ENCODE data around the gene ESRRA.
"Not testable (repeated sequence)": the region's sequence is repeated elsewhere in the genome, so short reads cannot be mapped to it uniquely, and the experiment has no call there.

ESRRA gene

DNA sequence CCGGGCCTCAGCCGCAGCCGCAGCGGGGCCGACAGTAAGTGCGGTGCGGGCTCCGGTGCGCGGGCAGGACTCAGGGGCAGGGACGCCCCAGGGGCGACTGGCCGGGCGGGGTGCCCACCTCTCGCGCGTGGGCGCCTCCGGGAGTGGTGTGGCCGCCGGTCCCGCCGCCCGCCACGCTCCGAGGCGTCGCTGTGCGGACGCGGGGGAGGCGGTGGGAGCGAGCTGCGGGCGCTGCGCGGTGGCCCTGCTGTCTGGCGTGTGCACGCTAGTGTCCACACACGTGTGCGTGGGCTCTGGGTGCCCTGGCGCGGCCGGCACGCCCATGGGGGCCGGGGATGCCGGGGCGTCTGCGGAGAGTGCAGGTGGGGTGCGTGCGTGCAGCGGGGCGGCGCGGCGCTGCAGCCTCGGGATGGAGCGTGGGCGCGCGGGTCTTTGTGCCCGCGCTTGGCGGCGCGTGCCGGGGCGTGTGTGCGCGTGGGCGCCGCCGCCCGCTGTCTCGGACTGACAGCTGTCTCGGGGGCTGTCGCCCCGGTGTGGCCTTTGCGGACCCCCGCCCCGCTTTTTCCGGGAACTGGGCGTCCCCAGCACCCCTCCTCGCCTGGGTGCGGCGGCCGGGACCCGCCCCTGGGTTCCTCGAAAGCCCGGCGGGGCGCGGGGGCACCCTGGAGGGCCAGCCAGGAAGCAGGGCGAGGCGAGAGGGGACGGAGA, 13.4 kb upstream of the ESRRA start:
- DNase-seq (ENCODE audit: low read depth, low spot score): no peak

DNA sequence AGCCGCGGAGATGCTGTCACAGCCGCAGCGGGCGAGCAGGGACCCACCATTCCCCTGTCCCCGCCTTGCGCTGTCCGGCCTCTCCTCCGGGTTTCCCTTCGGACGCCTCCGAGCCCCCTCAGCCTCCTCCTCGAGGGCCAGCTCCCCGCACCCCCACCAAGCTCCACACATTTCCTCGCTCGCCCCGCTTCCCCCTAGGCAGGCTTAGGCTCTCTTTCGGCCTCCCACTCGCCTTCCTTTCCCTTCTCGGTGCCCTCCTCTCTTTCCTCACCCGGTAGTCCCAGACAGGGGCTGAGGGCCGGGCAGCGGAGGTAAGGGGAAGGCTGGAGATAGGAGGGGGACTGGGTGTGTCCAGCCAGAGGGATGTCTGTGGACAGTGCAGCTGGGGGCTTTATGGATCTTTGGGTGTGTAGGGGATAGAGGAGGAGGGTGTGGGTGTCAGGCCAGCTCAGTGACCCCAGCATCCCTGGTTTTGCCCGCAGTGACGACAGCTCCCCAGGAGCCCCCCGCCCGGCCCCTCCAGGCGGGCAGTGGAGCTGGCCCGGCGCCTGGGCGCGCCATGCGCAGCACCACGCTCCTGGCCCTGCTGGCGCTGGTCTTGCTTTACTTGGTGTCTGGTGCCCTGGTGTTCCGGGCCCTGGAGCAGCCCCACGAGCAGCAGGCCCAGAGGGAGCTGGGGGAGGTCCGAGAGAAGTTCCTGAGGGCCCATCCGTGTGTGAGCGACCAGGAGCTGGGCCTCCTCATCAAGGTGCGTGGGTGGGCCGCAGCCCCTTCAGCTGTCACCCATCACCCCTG, 12.7 kb upstream of the ESRRA start:
- no peak for DNase-seq (ENCODE audit: low read depth, low spot score)

DNA sequence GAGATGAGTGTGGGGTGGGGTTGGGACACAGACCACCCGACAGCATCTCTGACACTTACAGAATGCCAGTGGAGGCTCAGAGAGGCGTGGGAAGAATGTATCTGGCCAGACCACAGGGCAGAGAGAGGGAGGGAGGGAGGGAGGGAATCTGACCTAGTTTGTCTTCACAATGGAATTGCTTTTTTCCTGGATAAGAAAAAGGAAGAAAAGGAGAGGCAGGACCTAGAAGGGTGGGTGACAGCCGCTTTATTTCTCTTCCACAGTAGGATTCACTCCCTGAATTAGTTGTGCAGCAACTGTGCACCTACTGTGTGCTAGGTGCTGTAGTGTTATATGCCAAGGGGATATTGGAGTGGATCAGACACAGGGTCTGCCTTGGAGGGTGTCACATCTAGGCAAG, 10.6 kb upstream of the ESRRA start:
- no peak for DNase-seq (ENCODE audit: low read depth, low spot score)

DNA sequence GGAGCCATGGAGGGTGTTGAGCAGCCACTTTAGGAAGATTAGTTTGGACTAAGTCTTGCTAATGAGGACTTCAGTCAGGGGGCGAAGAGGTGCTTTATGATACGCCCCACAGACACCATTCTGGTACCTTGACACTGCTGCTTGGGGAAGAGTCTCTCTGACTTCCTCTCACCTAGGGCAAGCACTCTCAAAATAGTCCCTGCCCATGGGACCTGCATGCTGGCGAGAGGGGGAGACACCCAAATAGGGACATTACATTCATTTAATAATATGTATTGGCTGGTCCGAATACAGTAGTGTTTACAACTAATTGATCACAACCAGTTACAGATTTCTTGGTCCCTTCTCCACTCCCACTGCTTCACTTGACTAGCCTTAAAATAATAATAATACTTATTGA, 9.6 kb upstream of the ESRRA start:
- DNase-seq (ENCODE audit: low read depth, low spot score): no peak

DNA sequence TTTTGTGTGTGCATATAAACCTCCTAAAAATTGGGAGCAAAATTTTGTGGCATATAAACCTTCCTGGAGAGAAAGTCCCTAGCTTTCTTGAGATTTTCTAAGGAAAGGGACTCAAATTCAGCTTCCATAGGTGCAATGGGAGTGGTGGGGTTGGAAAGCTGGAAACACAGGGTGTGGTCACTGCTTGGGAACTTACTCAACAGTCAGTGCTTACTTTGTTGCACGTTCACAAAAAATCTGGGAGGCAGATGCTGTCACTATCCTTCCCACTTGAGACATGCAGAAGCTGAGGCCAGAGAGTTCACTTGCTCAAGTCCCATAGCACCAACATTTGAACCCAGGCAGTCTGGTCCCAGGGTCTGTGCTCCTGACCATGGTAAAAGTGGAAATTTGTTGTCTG, 9.1 kb upstream of the ESRRA start:
- DNase-seq (ENCODE audit: low read depth, low spot score): no peak

DNA sequence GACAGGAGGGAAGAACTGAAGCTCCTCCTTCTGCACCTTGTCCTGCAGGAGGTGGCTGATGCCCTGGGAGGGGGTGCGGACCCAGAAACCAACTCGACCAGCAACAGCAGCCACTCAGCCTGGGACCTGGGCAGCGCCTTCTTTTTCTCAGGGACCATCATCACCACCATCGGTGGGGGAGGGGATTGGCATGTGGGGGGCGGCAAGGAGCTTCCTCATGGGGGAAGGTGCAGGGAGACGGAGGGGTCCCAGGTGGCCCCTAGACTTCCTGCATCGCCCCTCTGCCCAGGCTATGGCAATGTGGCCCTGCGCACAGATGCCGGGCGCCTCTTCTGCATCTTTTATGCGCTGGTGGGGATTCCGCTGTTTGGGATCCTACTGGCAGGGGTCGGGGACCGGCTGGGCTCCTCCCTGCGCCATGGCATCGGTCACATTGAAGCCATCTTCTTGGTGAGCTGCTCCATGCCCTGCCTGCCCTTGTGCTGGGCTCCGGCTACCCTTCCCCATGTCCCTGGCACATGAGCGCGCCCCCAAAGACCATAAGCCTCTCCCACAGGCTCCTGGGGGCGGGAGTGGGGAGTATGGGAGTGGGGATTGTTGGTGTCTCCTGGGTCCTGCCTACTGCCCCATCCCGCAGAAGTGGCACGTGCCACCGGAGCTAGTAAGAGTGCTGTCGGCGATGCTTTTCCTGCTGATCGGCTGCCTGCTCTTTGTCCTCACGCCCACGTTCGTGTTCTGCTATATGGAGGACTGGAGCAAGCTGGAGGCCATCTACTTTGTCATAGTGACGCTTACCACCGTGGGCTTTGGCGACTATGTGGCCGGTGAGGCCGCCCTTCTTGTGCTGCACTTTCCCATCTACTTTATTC, 8.3 kb upstream of the ESRRA start:
- no peak for DNase-seq (ENCODE audit: low read depth, low spot score)

DNA sequence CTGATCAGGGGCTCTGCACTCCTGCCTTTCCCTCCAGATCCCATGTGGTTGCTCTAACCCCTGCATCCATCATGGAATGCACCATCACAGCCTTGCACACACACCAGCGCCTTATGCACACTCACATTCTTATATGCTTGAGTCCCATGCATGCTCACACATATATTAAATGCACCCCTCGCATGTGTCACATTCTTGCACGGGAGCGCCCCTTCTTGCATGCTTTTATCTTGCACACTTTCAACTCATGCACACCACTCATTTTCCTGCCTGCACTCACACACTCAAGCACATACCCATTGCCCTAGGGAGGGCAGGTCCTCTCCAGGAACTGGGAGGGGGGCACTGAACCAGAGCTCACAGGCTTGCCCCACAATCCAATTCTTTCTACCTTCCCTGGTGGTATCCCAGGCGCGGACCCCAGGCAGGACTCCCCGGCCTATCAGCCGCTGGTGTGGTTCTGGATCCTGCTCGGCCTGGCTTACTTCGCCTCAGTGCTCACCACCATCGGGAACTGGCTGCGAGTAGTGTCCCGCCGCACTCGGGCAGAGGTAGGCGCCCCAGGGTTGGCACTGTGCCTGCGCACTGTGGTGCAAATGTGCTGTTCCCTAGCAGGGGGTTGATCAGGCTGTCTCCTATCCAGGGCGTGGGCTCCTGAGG, 7.5 kb upstream of the ESRRA start:
- DNase-seq (ENCODE audit: low read depth, low spot score): no peak

DNA sequence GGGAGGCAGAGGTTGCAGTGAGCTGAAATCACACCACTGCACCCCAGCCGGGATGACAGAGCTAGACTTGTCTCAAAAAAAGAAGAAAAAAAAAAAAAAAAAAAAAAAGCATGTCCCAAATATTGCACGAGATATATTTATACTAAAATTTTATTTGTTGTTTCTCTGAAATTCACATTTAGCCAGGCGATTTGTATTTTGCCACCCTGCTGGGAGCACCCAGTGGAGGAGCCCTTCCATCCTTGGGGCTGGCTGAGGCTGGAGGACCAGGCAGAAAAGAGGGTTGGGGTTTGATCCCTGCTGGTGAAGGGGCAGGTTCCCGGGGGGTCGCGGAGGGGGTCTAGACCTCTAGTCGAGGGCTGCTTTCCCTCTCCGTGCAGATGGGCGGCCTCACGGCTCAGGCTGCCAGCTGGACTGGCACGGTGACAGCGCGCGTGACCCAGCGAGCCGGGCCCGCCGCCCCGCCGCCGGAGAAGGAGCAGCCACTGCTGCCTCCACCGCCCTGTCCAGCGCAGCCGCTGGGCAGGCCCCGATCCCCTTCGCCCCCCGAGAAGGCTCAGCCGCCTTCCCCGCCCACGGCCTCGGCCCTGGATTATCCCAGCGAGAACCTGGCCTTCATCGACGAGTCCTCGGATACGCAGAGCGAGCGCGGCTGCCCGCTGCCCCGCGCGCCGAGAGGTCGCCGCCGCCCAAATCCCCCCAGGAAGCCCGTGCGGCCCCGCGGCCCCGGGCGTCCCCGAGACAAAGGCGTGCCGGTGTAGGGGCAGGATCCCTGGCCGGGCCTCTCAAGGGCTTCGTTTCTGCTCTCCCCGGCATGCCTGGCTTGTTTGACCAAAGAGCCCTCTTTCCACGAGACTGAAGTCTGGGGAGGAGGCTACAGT, 6.1 kb upstream of the ESRRA start:
- DNase-seq (ENCODE audit: low read depth, low spot score): no peak

DNA sequence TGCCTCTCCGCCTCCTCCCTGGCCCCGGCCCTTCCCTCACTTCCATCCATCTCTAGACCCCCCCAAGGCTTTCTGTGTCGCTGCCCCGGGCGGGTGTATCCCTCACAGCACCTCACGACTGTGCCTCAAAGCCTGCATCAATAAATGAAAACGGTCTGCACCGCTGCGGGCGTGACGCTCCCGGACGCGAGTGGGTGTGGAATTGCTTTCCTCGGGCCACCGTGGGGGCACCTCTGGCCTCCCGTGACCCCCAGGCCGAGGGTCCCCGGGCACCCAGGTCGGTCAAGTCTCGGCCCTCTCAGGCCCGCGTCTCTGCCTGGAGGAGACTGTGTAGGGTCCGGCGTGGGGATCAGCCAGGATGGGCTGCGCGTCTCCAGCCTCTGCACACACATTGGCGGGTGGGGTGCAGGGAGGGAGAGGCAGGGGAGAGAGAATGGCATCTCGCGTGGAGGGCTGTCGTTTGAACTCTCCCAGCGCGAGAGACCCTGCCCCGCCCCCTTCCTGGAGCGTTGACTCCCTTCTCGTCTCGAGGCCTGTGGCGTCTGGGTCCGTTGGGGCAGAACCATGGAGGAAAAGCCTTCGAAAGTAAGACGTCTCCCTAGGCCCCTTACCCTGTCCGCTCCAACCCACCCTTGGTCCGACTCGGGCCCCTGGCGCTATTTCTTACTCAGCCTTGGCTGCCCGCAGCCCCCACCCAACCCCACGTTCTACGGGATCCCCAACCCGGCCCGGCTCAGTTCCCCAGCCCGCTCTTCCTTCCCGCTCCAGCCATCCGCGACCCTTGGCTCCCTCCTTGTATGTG, 5.3 kb upstream of the ESRRA start, which contains the start of gene CATSPERZ:
CATSPERZ (plus strand) TSS at position 512 of the 802 bp plus-strand sequence; CDS start at position 565, 53 bp downstream.
- DNase-seq (ENCODE audit: low read depth, low spot score): no peak

DNA sequence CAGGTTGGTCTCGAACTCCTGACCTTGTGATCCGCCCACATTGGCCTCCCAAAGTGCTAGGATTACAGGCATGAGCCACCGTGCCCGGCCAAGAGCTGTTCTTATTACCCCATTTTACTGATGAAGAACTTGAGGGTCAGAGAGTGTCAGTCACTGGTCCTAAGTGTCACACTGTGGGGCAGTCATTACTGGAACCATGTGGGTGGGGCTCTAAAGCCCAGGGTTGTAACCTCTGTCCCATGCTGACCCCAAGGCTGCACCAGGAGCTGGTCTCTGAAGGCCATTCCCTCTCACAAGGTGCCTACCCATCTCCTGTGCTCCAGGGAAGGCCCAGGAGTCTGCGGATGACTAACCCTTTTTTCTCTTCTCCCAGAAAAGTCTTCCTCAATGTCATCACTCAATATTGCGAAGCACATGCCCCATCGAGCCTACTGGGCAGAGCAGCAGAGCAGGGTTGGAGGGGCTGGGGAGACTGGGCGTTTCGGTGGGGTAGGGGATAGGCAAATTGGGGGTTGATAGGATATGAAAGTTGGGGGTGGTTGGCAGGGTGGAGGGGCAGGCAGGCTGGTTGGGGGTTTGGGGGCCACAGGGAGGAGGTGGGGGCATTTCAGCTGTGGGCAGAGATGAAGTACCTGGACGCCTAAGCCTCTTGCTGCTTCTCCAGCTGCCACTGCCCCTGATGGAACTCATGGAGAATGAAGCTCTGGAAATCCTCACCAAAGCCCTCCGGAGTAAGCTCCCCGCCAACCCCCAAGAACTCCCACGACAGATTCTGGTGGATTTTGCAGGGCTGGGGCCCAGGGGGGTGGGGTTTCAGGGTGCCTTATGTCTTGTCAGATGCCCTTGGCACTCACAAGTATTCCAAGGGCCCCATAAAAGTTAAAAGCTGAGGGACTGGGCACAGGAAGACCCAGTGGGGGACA, 2.0 kb upstream of the ESRRA start:
- no peak for DNase-seq (ENCODE audit: low read depth, low spot score)

DNA sequence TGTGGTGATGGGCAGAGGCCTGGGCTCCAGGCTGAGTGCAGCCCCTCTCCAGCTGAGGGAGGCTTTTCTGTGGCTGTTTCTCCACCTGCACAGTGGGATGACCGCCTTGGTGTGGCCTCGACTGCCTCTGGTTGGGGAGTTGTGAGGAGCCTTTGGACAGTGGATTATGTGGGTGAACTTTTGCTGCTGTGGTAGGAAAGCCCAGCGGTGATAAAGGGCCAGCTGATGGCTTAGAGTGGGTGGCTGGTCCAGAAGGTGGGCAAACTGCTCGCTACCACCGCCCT, 1.4 kb upstream of the ESRRA start:
- DNase-seq (ENCODE audit: low read depth, low spot score): no peak

DNA sequence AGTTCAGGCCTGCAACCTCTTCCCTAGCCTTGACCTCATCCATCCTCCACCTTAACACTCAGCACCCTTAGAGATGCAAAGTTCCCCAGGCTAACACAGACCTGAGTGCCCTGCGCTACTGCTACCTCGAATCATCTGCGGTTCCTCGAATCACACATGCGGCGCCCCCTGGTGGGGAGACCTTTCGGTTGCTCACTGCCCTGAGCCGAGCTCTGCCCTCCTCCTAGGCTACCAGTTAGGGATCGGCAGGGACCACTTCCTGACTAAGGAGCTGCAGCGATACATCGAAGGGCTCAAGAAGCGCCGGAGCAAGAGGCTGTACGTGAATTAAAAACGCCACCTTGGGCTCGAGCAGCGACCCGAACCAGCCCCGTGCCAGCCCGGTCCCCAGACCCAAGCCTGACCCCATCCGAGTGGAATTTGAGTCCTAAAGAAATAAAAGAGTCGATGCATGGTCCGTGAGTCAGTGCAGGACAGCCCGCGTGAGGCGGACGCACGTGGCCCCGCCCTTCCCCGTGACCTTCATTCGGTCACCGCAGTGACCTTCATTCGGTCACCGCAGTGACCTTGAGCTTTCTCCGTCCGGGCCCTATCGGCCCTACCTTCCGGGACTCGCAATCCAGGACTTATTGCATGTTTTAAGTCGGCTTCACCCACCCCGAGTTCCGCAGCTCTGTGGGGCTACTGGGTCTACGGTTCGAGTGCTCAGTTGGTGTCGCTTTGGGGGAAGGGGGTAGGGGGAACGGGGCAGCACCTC, 830 bp upstream of the ESRRA start:
- peak; percentile 82 for DNase-seq (ENCODE audit: low read depth, low spot score)

DNA sequence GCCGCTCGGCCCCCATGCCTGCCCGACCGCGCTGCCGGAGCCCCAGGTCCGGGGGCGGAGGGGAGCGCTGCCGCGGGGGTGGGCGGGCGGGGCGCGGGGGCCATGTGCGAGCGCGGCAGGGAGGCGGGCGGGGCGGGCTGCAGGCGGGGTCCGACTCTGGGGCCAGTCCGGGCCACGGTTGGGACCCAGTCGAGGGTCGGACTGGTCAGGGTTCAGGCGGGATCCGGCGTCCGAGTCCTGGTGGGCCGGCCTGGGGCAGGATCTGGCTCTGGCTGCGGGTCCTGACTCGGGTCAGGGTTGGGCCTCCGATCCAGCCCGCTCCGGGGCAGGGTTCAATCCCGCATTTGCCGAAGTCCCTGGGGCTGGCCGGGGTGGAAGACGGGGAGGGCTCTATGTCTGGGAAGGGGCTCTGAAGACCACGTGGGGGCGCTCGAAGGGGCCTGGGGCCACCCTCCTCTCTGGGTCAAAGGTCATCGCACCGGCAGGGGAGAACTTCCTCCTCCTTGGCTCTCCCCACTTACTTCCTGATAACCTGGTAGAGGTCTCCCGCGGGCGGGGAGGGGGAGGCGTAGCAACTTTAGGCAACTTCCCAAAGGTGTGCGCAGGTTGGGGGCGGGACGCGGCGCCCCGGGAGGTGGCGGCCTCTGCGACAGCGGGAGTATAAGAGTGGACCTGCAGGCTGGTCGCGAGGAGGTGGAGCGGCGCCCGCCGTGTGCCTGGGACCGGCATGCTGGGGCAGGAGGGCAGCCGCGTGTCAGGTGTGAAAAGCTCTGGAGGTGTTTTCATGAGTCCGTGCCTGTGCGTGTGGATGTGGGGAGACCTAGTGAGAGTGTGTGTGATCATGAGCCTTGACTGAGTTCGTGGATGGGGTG, 603 bp downstream of the ESRRA start:
- peak; percentile 49 for DNase-seq (ENCODE audit: low read depth, low spot score)

DNA sequence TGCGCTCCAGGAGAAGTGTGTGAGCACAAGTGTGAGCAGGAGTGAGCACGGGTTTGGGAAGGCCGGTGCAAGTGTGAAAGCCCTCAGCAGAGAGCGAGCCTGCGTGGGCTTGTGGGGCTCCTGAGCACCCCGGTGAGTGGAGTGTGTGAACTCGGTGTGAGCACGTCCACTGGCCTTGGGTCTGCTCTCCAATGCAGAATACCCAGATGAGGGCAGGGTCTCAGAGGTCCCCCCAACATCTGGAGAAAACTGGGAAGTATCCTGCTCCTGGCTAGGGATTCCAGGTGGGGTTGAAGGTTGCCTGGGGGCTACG, 1.2 kb downstream of the ESRRA start:
- no peak for DNase-seq (ENCODE audit: low read depth, low spot score)

DNA sequence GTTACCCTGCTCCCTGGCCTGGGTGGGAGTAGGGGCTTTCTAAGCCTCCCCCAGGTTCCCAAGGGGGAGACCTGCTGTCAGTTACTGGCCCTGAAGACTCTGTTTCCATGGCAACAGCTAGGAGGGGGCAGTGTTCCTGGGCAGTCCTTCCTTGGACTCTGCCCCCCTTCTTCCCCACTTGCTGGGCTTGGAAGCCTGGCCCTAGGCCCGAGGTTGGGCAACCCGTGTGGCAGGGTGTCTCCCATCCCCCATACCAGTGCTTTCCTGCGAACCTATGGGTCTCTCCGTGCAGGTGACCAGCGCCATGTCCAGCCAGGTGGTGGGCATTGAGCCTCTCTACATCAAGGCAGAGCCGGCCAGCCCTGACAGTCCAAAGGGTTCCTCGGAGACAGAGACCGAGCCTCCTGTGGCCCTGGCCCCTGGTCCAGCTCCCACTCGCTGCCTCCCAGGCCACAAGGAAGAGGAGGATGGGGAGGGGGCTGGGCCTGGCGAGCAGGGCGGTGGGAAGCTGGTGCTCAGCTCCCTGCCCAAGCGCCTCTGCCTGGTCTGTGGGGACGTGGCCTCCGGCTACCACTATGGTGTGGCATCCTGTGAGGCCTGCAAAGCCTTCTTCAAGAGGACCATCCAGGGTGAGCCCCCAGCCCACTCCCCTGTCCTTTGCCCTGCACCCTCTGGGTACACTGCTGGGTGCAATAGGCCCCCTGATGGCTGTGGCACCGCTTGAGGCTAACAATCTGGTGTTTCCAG, 1.7 kb downstream of the ESRRA start:
- DNase-seq (ENCODE audit: low read depth, low spot score): no peak

DNA sequence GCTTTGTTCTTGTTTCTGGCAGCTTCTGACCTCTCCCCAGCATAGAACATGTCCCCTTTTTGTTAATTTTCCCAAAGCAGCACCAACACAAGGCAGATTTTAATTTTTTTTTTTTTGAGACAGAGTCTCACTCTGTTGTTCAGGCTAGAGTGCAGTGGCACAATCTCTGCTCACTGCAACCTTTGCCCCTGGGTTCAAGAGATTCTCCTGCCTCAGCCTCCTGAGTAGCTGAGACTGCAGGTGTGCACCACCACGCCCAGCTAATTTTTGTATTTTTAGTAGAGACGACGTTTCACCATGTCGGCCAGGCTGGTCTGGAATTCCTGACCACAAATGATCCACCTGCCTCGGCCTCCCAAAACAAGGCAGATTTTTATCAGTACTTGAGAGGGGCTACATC, 2.5 kb downstream of the ESRRA start:
- not testable (repeated sequence) for DNase-seq (ENCODE audit: low read depth, low spot score)

DNA sequence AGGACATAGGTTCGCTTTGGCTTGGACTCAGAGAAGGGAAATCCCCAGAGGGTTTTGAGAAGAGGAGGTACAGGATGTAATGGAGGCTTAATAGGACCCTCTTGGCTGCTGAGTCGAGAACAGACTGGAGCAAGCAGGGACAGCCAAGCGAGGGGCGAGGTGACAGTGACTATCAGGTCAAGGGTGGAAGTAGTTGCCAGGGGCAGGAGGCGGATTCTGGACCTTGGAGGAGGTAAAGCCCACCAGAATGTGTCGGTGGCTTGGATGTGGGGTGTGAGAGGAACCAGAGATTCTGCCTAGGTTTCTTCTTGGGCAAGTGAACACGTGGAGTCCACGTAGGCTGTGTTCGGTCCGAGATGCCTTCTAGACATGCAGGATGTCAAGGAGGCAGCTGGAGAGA, 7.6 kb downstream of the ESRRA start:
- no peak for DNase-seq (ENCODE audit: low read depth, low spot score)

All from activated CD4-positive, CD25-positive, alpha-beta regulatory T cell treated with anti-CD3 and anti-CD28 coated beads, Interleukin-2, amount 50 U/mL, for 16 hours (primary cell).